ENCODE results near the gene AKAP5.
"Not testable (repeated sequence)": the region's sequence is repeated elsewhere in the genome, so short reads cannot be mapped to it uniquely, and the experiment has no call there.

The AKAP5 gene

DNA sequence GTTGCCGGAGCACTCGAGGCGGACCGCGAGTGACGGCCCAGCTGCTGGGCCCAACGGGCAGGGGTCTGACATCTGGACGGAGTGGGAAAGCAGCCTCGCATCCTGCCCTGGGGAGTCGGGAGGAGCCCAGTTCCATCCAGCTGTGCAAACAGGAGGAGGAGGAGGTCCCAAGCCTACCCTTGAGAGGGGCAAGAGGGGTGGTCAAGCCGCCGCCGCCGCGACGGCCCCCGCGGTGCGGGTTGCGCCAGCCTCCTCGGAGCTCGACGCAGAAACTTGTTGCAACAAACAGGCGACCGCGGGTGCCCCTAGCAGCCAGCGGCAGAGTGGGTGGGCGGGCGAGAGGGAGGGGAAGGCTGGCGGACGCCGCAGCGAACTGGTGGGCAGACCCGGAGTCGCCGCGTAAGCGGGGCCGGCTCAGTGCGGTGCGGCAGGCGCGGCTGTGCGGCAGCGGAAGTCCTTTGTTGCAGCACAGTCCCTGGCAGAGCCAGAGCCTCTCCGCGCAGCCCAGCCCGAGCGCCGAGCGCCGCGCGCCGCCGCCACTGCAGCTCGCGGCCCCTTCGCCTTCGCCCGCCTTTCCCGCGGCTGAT is 39.1 kb downstream of the AKAP5 start, which contains the start of gene ZBTB1:
Gene ZBTB1 (plus strand): TSS at position 461 of the 587 bp plus-strand sequence. CDS start 16,735 bp downstream, outside the sequence.
- DNase-seq, result peak; percentile 95

- peak; percentile 90 for DNase-seq
These were observed 39.8 kb downstream of the AKAP5 start for GRCh38 chr14:64504897-64505794.

- DNase-seq, result no peak
These were observed 41.4 kb downstream of the AKAP5 start for GRCh38 chr14:64506721-64507120.

- no peak for DNase-seq
These were observed 42.3 kb downstream of the AKAP5 start for GRCh38 chr14:64507376-64508156.

GRCh38 chr14:64508215-64508776 is 43.0 kb downstream of the AKAP5 start:
- DNase-seq, result no peak

DNA sequence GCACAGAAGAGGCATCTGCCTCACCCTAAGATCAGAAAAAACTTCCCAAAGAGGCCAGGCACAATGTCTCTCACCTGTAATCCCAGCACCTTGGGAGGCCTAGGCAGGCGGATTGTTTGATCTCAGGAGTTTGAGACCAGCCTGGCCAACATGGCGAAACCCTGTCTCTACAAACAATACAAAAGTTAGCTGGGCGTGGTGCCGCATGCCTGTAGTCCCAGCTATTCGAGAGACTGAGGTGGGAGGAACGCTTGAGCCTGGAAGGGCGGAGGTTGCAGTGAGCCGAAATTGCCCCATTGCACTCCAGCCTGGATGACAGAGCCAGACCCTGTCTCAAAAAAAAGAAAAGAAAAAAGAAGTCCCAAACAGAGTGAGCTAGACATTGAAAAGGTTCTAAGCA is 43.7 kb downstream of the AKAP5 start:
- no peak for DNase-seq

GRCh38 chr14:64510825-64511671 is 45.7 kb downstream of the AKAP5 start:
- peak; percentile 68 for DNase-seq

GRCh38 chr14:64513271-64513670 is 48.0 kb downstream of the AKAP5 start:
- no peak for DNase-seq

GRCh38 chr14:64515053-64515452 is 49.8 kb downstream of the AKAP5 start:
- no peak for DNase-seq

- DNase-seq, result no peak
These were observed 51.7 kb downstream of the AKAP5 start for GRCh38 chr14:64516969-64517368.

DNA sequence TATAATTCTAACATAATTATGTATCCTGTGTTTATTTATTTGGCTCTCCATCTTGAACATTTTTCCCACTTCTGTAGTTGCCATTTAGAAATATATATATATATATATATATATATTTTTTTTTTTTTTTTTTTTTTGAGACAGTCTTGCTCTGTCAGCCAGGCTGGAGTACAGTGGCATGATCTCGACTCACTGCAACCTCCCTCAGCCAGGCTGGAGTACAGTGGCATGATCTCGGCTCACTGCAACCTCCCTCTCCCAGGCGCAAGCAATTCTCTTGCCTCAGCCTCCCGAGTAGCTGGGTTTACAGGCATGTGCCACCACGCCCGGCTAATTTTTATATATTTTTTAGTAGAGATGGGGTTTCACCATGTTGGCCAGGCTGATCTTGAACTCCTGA is 52.4 kb downstream of the AKAP5 start:
- not testable (repeated sequence) for DNase-seq

- no peak for DNase-seq
These were observed 52.9 kb downstream of the AKAP5 start for GRCh38 chr14:64518229-64518628.

DNA sequence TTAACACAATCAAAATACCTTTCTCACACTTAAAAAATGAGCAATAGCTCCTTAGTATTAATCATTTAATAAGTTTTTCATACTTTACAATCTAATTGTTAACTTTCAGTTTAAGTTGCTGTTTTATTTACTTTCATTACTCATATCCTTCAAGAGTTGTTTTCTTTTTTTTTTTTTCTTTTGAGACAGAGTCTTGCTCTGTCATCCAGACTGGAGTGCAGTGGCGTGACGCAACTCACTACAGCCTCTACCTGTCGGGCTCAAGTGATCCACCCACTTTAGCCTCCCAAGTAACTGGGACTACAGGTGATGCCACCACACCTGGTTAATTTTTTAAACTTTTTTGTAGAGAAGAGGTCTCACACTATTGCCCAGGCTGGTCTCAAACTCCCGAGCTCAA is 55.4 kb downstream of the AKAP5 start:
- DNase-seq, result no peak

GRCh38 chr14:64522591-64523355 is 57.5 kb downstream of the AKAP5 start:
- no peak for DNase-seq
